Heart right ventricle (tissue), 16 donors: ENCODE results near the gene CCDC71L. TPM values are rescaled to one million over a fixed set of nuclear protein-coding genes. Genes with fewer than 3 reads are reported as not detected.

Experiments used
- ATAC-seq, 8 donors: fragments of 200-7000 bp; cut with Tn5 transposase; one replicate each; pipeline ENCODE4 v1.9.1; 2020; ENCODE audit warnings: mild to moderate bottlenecking in 8 of 8, moderate library complexity in 8 of 8, moderate number of reproducible peaks in 1 of 8
- DNase-seq, 2 donors: peaks; one replicate each; pipeline ENCODE4 v3.0.0-alpha.2; 2020
- H3K27ac ChIP-seq, 10 donors: fragments of 200-600 bp; sonication (generic) in 2 of 10; one replicate each; pipeline versions ENCODE4 v1.5.0 to v1.8.0; 2020 to 2022; ENCODE audit warnings: mild to moderate bottlenecking in 3 of 10
- H3K27me3 ChIP-seq, 7 donors: fragments of 200-600 bp; one replicate each; pipeline ENCODE4 v1.8.0; 2021 to 2022; ENCODE audit warnings: mild to moderate bottlenecking in 2 of 7
- H3K36me3 ChIP-seq, 9 donors: fragments of 200-600 bp; sonication (generic) in 1 of 9; one replicate each; pipeline versions ENCODE4 v1.5.0 to v1.8.0; 2020 to 2022; ENCODE audit warnings: mild to moderate bottlenecking in 2 of 9
- H3K4me1 ChIP-seq, 9 donors: fragments of 200-600 bp; sonication (generic) in 1 of 9; one replicate each; pipeline versions ENCODE4 v1.5.0 to v1.8.0; 2020 to 2022; ENCODE audit warnings: mild to moderate bottlenecking in 4 of 9
- H3K4me3 ChIP-seq, 10 donors: fragments of 200-600 bp; sonication (generic) in 2 of 10; one replicate each; pipeline versions ENCODE4 v1.5.0 to v1.8.0; 2020 to 2022; ENCODE audit warnings: mild to moderate bottlenecking in 7 of 10, moderate library complexity in 2 of 10
- H3K9me3 ChIP-seq, 11 donors: fragments of 200-600 bp in 10 of 11; sonication (generic) in 2 of 11; one replicate each; pipeline versions ENCODE4 v1.5.0 to v1.8.0; 2013 to 2022; ENCODE audit warnings: mild to moderate bottlenecking in 2 of 11, control low read depth in 1 of 11, moderate library complexity in 1 of 11
- CTCF ChIP-seq, 9 donors: fragments of 200-600 bp; sonication (generic) in 2 of 9; IDR thresholded peaks; one replicate each; pipeline versions ENCODE4 v1.5.0 to v1.8.0; 2021 to 2022; ENCODE audit warnings: antibody characterized with exemption in 9 of 9, mild to moderate bottlenecking in 5 of 9, moderate library complexity in 1 of 9
- WGBS, 2 donors: extraction: QIAGEN DNeasy Blood & Tissue Kit; methylation state at CpG; one replicate each; pipeline ENCODE4 v1.1.7; 2013; ENCODE audit warnings: inconsistent platforms in 1 of 2; 5-methylcytosine and 5-hydroxymethylcytosine counted together
- intact Hi-C, 10 donors: fragments of 100-400 bp; cut with DNase I; formaldehyde crosslinking; loops; one replicate each; pipeline versions ENCODE4 v1.11.1 to v1.14.2; 2022
- polyA plus RNA-seq, 2 donors: library from polyadenylated mRNA; stranded (reverse); fragments of 200-250 nt; gene quantifications; one replicate each; pipeline ENCODE4 v1.2.3, GENCODE V29; 2013
- total RNA-seq, 10 donors: library from RNA; stranded (reverse); fragmentation: NEBNext Ultra II Directional in 3 of 10; extraction: Animal tissue kit (Norgen Biotek cat#: 25700) in 3 of 10; gene quantifications; one replicate each; pipeline versions ENCODE4 v1.2.1 to v1.2.4, GENCODE V29; 2021 to 2023
- donor health status: Arrhythmogenic right ventricular cardiomyopathy.
- donor health status: ischemic (EF 13 %, LVEDD 7.1; RV severe dilation, severe dysfunction).
- donor health status: healthy with polysubstance abuse.
- donor health status: DM: no; HTN: yes; CAD: no.
- donor health status: DM: no; HTN: no; CAD: no.
- donor health status: ischemic (EF 25% LVEDD 6.9; RV normal size, moderate dysfunction).
- donor health status: ischemic (EF 25% LVEDD 5.7; RV mildly dilated, moderate dysfunction).
- donor health status: healthy.
- donor health status: DM: yes; HTN: yes; CAD: no.
- donor health status: Ischemic cardiomyopathy.
- donor health status: ischemic (EF 35%, LVEDD 5.7; RV mildly dilated, moderate dysfunction).
- donor health status: nonischemic (EF 11% LVEDD 7.7; RV severe dilation, severe dysfunction).
- donor health status: DM: yes; HTN: yes; CAD: no.
- donor health status: PGD.
- donor health status: ischemic (EF 29% LVEDD 5.4; RV normal size, mild dysfunction).
- donor health status: nonischemic (EF 23%, LVEDD 6.1; RV moderate dilation, normal function).

The CCDC71L gene
- total and polyA plus RNA-seq, 12 donors, result 3.0 to 12.2 (median 5.6) TPM

- no peaks in the 10 kb centered on the region for H3K36me3 ChIP-seq
- no peak overlapping the region for H3K27ac ChIP-seq
- no peaks in the 10 kb centered on the region for H3K9me3 ChIP-seq
- no peak overlapping the region for H3K4me3 ChIP-seq
- intact Hi-C loops, result loop anchor here in 3 of 10 donors (5.0 to 10.0 kb wide), 4 partner anchors 48 to 476 kb away; partner anchors contain the start of gene NAMPT (in 1 of the 3)
- H3K27me3 ChIP-seq, result no peaks in the 10 kb centered on the region
- ATAC-seq (no peak), DNase-seq (no peak)
- no peak for TF ChIP-seq CTCF (IDR thresholded peaks at IDR 0.05)
- no peaks in the 10 kb centered on the region for H3K4me1 ChIP-seq
- WGBS, 2 donors, result 84 to 88% methylated on average over 6 of the region's 6 CpGs
These were observed 8.0 kb upstream of the CCDC71L start for GRCh38 chr7:106668861-106669524.

GRCh38 chr7:106666353-106666752 is 5.4 kb upstream of the CCDC71L start:
- no peak for TF ChIP-seq CTCF (IDR thresholded peaks at IDR 0.05)
- Histone ChIP-seq H3K27me3 (no peaks in the 10 kb centered on the region), H3K4me1 (no peaks in the 10 kb centered on the region), H3K27ac (no peak overlapping the region), H3K9me3 (no peaks in the 10 kb centered on the region), H3K4me3 (no peak overlapping the region), H3K36me3 (no peaks in the 10 kb centered on the region)
- DNase-seq (no peak), ATAC-seq (no peak)
- intact Hi-C loops, result loop anchor here in 3 of 10 donors (5.0 to 10.0 kb wide), 4 partner anchors 51 to 478 kb away; partner anchors contain the start of gene NAMPT (in 1 of the 3)
- WGBS, 2 donors, result 85 to 92% methylated on average over 2 of the region's 2 CpGs

DNA sequence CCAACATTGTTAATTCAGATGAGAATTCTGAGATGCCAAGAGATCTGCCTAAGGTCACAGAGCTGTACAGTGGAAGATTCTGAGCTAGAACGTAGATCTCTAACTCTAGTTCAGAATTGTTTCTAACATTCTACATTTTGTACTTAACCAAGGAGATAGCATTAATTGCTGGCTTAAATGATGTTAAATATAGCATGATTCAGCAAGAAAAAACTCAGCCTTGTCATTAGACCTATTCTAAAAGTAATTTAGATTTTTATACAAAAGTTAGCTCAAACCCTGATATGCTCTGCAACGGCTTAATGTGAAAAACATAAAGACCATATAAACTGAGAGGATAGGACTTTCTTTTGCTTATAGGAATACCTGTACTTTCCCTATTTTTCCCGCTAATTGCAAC is 3.4 kb upstream of the CCDC71L start:
- TF ChIP-seq CTCF (IDR thresholded peaks at IDR 0.05), result no peak
- peaks cover 0 to 7% (median 5%) of the 10 kb centered on the region in 9 donors for H3K4me1 ChIP-seq
- intact Hi-C loops, result loop anchor here in 6 of 10 donors (5.0 to 10.0 kb wide), 8 partner anchors 53 to 487 kb away; partner anchors contain the start of gene NAMPT (in 1 of the 6)
- H3K9me3 ChIP-seq, result no peaks in the 10 kb centered on the region
- no peaks in the 10 kb centered on the region for H3K36me3 ChIP-seq
- DNase-seq (no peak), ATAC-seq (no peak)
- WGBS, 2 donors, result 73 to 85% methylated on average over 3 of the region's 3 CpGs
- no peak overlapping the region for H3K27ac ChIP-seq
- no peaks in the 10 kb centered on the region for H3K27me3 ChIP-seq
- no peak overlapping the region for H3K4me3 ChIP-seq

GRCh38 chr7:106659963-106660861 is 746 bp downstream of the CCDC71L start:
- Histone ChIP-seq H3K36me3 (no peaks in the 10 kb centered on the region), H3K9me3 (no peaks in the 10 kb centered on the region), H3K4me1 (peaks cover 0 to 35% (median 27%) of the 10 kb centered on the region in 9 donors), H3K27me3 (no peaks in the 10 kb centered on the region), H3K27ac (peak overlapping the region; percentile 86 to 98 (median 94)), H3K4me3 (peak overlapping the region; percentile 69 to 95 (median 82))
- peak; percentile 61 to 78 for DNase-seq
- peak; percentile 59 to 80 (median 68) for ATAC-seq
- peak; percentile 61 to 84 (median 72) for TF ChIP-seq CTCF (IDR thresholded peaks at IDR 0.05)
- 0 to 1% methylated on average over 74 to 101 of the region's 101 CpGs for WGBS, 2 donors
- intact Hi-C loops, result loop anchor here in 8 of 10 donors (2.0 to 10.0 kb wide), 13 partner anchors 57 to 485 kb away; partner anchors contain the start of gene NAMPT (in 1 of the 8)
